DMS53 treated with DMSO at 0.1 percent for 48 hours (cell line): Measurements from ENCODE around the gene RRP7A.
A peak's percentile ranks its signal among the peaks of the same experiment; 100 is the strongest.
"Not testable (repeated sequence)": the region's sequence is repeated elsewhere in the genome, so short reads cannot be mapped to it uniquely, and the experiment has no call there.

ENCODE experiments used
- DNase-seq: peaks from one replicate; lab custom pipeline; 2025; ENCODE audit not compliant: unreplicated experiment; lab: John Stamatoyannopoulos, UW

The RRP7A gene

GRCh38 chr22:42499773-42500160, 19.8 kb downstream of the RRP7A start:
- DNase-seq = not testable (repeated sequence)

- DNase-seq = peak; percentile 17
Measured at GRCh38 chr22:42495533-42496141, 24.0 kb downstream of the RRP7A start.

GRCh38 chr22:42493393-42493792, 26.2 kb downstream of the RRP7A start:
- no peak for DNase-seq

GRCh38 chr22:42492323-42492690, 27.3 kb downstream of the RRP7A start:
- DNase-seq = no peak

DNA sequence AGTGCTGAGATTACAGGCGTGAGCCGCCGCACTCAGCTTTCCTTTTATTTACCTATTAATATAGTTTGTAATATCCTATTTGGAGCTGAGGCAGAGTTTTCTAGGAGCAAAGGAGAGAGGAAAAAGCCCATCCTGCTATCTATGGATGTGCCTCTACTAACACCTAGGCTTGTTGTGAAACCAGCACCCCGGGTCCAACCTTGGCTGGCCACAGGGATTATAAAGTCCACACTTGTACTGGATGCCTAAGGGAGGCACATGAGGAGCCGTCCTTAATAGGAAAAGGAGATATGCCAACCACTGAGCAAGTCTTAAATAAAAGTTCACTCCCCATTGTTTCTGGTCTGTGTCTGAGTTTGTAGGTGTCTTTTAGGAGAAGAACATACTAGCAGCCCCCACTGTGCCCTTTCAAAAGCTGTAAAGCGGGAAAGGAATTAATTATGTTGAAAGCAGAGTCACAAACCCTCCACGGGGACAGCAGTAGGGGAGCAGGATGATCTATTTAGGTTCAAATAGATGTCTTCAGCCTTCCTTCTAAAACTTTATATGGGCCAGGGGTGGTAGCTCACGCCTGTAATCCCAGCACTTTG, 29.3 kb downstream of the RRP7A start:
- no peak for DNase-seq

GRCh38 chr22:42489000-42489399, 30.6 kb downstream of the RRP7A start:
- DNase-seq = no peak

DNA sequence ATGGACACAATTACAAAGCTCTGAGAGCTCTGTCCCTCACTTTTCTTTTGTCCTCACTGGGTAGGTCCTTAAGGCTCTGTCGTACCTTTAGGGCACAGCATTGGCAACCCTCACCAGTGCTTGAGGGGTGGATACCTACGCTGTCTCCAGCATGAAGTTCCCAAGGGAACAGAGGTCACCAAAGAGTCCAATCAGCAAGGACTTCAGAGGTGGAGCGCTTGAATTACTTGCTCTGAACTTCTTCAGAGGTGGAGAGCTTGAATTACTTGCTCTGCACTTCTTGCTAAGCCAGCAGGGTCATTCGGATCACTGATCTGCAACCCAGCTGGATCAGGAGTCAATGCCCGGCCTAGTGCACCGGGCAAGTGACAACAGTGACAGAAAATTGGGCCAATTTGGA, 35.1 kb downstream of the RRP7A start:
- DNase-seq = no peak

GRCh38 chr22:42483610-42484223, 35.9 kb downstream of the RRP7A start:
- not testable (repeated sequence) for DNase-seq

DNA sequence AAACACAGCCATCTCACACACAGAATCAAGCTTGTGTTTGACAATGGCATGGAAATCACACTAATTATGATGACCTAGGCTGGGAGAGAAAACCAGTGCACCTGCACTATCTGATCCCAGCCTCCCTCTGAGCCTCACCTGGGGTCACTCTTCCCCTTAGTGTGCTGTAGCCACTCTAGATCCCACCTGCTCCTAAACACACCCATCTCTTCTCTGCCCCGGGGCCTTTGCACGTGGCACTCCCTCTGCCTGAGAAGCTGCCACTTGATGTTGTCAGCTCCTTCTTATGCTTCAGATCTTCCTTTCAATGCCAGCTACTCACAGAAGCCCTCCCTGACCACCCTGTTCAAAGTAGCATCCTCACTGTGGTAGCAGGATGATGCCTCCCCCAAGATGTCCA, 44.5 kb downstream of the RRP7A start:
- DNase-seq = no peak

GRCh38 chr22:42473484-42474193, 46.0 kb downstream of the RRP7A start:
- DNase-seq = peak; percentile 24

DNA sequence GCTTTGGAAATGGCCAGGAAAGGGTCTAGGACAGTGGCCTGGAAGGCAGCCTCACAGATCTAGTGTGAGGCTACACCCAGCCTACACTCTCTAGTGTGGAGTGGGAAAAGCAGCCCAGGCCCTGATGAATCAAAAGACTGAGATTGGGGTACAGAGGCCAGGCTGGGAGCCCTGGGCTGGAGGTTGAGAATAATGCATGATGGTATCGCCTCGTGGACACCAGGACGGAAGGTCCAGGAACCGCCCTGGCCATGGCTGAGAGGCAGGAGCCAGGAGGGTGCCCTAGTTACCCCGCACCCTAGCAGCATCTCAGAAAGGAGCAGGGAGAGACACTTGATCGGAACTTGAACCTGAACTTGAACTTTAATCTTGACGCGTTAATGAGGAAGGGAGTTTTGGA, 46.9 kb downstream of the RRP7A start:
- no peak for DNase-seq

- no peak for DNase-seq
Measured at GRCh38 chr22:42471441-42471840, 48.2 kb downstream of the RRP7A start.

GRCh38 chr22:42470366-42471082, 49.1 kb downstream of the RRP7A start:
- DNase-seq = no peak

GRCh38 chr22:42468841-42469240, 50.8 kb downstream of the RRP7A start:
- DNase-seq = no peak

DNA sequence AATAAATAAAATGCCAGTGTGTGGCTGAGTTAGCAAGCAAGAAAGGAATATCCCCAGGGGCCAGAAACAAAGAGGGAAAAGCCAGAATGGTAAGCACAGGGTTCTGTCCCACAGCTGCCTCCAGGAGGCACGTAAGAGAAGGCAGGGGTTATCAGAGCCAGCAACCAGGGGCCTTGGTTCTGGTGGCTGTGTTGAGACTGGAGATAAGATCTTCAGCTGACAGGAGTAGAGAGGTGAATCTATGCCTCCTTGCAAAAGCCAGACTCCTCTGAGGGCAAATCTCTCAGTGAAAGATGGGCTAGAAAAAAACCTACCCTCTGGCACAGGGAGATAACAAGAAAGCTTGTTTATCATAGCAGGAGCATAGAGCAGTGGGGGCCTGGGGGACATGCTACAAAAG, 57.6 kb downstream of the RRP7A start:
- peak; percentile 15 for DNase-seq

GRCh38 chr22:42461511-42461910, 58.1 kb downstream of the RRP7A start:
- DNase-seq = peak; percentile 71
